MM.1S (cell line): ENCODE data around the gene DOK6.

Experiments used
- DNase-seq: peaks from one replicate; pipeline ENCODE4 v3.0.0-alpha.2; 2015
- H2AFZ ChIP-seq: fragments of 300-600 bp; sonication (generic); 2 replicates; pipeline ENCODE4 v1.6.0; 2016; ENCODE audit warnings: antibody characterized with exemption, low read length
- H3F3A ChIP-seq: fragments of 300-600 bp; sonication (generic); 2 replicates; pipeline ENCODE4 v1.6.1; 2016; ENCODE audit warnings: mild to moderate bottlenecking, antibody characterized with exemption, low read length, moderate library complexity, mixed read lengths; ENCODE audit not compliant: insufficient read depth
- H3K27ac ChIP-seq: fragments of 300-600 bp; sonication (generic); 2 replicates; pipeline ENCODE4 v1.5.1; 2016; ENCODE audit warnings: mild to moderate bottlenecking, low read length
- H3K27me3 ChIP-seq: fragments of 300-600 bp; sonication (generic); replicated peaks from 2 replicates; pipeline ENCODE4 v1.6.0; 2016; ENCODE audit warnings: low read length; ENCODE audit not compliant: insufficient read depth
- H3K36me3 ChIP-seq: fragments of 300-600 bp; sonication (generic); replicated peaks from 2 replicates; pipeline ENCODE4 v1.6.1; 2016; ENCODE audit warnings: mild to moderate bottlenecking, low read length, mixed read lengths; ENCODE audit not compliant: insufficient read depth
- H3K4me1 ChIP-seq: fragments of 300-600 bp; sonication (generic); 2 replicates; pipeline ENCODE4 v1.6.1; 2016; ENCODE audit warnings: low read length, mixed read lengths
- H3K4me2 ChIP-seq: fragments of 300-600 bp; sonication (generic); 2 replicates; pipeline ENCODE4 v1.6.0; 2016; ENCODE audit warnings: low read depth, low read length
- H3K4me3 ChIP-seq: fragments of 300-600 bp; sonication (generic); 2 replicates; pipeline ENCODE4 v1.5.1; 2016; ENCODE audit warnings: low read length, mixed read lengths
- H3K79me2 ChIP-seq: fragments of 300-600 bp; sonication (generic); 2 replicates; pipeline ENCODE4 v1.6.1; 2016; ENCODE audit warnings: mixed run types, low read length, mixed read lengths
- H3K9ac ChIP-seq: fragments of 300-600 bp; sonication (generic); 2 replicates; pipeline ENCODE4 v1.6.1; 2016; ENCODE audit warnings: low read length, mixed read lengths
- H3K9me2 ChIP-seq: fragments of 300-600 bp; sonication (generic); replicated peaks from 2 replicates; pipeline ENCODE4 v1.6.1; 2016; ENCODE audit warnings: mild to moderate bottlenecking, low read length, mixed read lengths; ENCODE audit not compliant: insufficient read depth
- H3K9me3 ChIP-seq: fragments of 300-600 bp; sonication (generic); replicated peaks from 2 replicates; pipeline ENCODE4 v1.6.1; 2016; ENCODE audit warnings: mild to moderate bottlenecking, low read length, mixed read lengths; ENCODE audit not compliant: insufficient read depth
- H4K20me1 ChIP-seq: fragments of 300-600 bp; sonication (generic); 2 replicates; pipeline ENCODE4 v1.6.1; 2016; ENCODE audit warnings: mild to moderate bottlenecking, low read length, moderate library complexity, mixed read lengths; ENCODE audit not compliant: insufficient read depth
- CTCF ChIP-seq: fragments of 300-600 bp; sonication (generic); IDR thresholded peaks from 2 replicates; pipeline ENCODE4 v1.5.1; 2016; ENCODE audit warnings: antibody characterized with exemption, low read length, mixed read lengths
- EZH2 ChIP-seq: fragments of 300-600 bp; sonication (generic); optimal IDR thresholded peaks from 2 replicates; pipeline ENCODE3; 2017; ENCODE audit warnings: low read depth, mild to moderate bottlenecking, antibody characterized with exemption, low read length, mixed read lengths
- EZH2phosphoT487 ChIP-seq: fragments of 300-600 bp; sonication (generic); IDR thresholded peaks from 2 replicates; pipeline ENCODE4 v1.6.1; 2018; ENCODE audit warnings: antibody characterized with exemption, low read length

DOK6 gene

GRCh38 chr18:69408522-69408921 is 7.8 kb downstream of the DOK6 start:
- Histone ChIP-seq H3K4me2 (no peak overlapping the region), H3K79me2 (no peaks in the 10 kb centered on the region), H3K27ac (no peak overlapping the region), H3K4me3 (no peak overlapping the region), H3K9me3 (no peaks in the 10 kb centered on the region), H3K36me3 (no peaks in the 10 kb centered on the region), H3K4me1 (no peaks in the 10 kb centered on the region), H4K20me1 (no peaks in the 10 kb centered on the region), H3K27me3 (no peaks in the 10 kb centered on the region), H3K9me2 (no peaks in the 10 kb centered on the region), H2AFZ (no peak overlapping the region), H3F3A (no peaks in the 10 kb centered on the region), H3K9ac (no peak overlapping the region)
- TF ChIP-seq CTCF (no peak), EZH2phosphoT487 (no peak), EZH2 (no peak)
- no peak for DNase-seq

- H3K27me3 ChIP-seq = no peaks in the 10 kb centered on the region
- H3K36me3 ChIP-seq = no peaks in the 10 kb centered on the region
- H3F3A ChIP-seq = no peaks in the 10 kb centered on the region
- H3K27ac ChIP-seq = no peak overlapping the region
- no peak overlapping the region for H3K9ac ChIP-seq
- DNase-seq = no peak
- H3K79me2 ChIP-seq = no peaks in the 10 kb centered on the region
- H4K20me1 ChIP-seq = no peaks in the 10 kb centered on the region
- H3K4me1 ChIP-seq = no peaks in the 10 kb centered on the region
- H3K9me3 ChIP-seq = no peaks in the 10 kb centered on the region
- no peak for TF ChIP-seq EZH2phosphoT487
- TF ChIP-seq CTCF = no peak
- TF ChIP-seq EZH2 = no peak
- H3K9me2 ChIP-seq = no peaks in the 10 kb centered on the region
- no peak overlapping the region for H2AFZ ChIP-seq
- no peak overlapping the region for H3K4me2 ChIP-seq
- H3K4me3 ChIP-seq = no peak overlapping the region
These were observed 10.5 kb downstream of the DOK6 start for GRCh38 chr18:69411199-69411598.

GRCh38 chr18:69414184-69414583 is 13.5 kb downstream of the DOK6 start:
- Histone ChIP-seq H3K4me3 (no peak overlapping the region), H3F3A (no peaks in the 10 kb centered on the region), H3K9me3 (no peaks in the 10 kb centered on the region), H2AFZ (no peak overlapping the region), H3K4me1 (no peaks in the 10 kb centered on the region), H4K20me1 (no peaks in the 10 kb centered on the region), H3K36me3 (no peaks in the 10 kb centered on the region), H3K27me3 (no peaks in the 10 kb centered on the region), H3K4me2 (no peak overlapping the region), H3K9ac (no peak overlapping the region), H3K9me2 (no peaks in the 10 kb centered on the region), H3K79me2 (no peaks in the 10 kb centered on the region), H3K27ac (no peak overlapping the region)
- DNase-seq = no peak
- TF ChIP-seq EZH2 (no peak), EZH2phosphoT487 (no peak), CTCF (no peak)
